Right lobe of liver (tissue), 4 donors: ENCODE measurements around the gene VCPKMT.

ENCODE experiments used
- POLR2A ChIP-seq: fragments of 450-650 bp; IDR thresholded peaks from one replicate; pipeline ENCODE4 v1.6.1; 2017; ENCODE audit warnings: antibody characterized with exemption, mild to moderate bottlenecking
- TF ChIP-seq, protein P1 (sequence below), 4 donors: fragments of 200-600 bp in 3 of 4; fragments of 450-650 bp in 1 of 4; IDR thresholded peaks; one replicate each; pipeline versions ENCODE4 v1.5.1 to v1.8.0; 2016 to 2022; ENCODE audit warnings: antibody characterized with exemption in 4 of 4, mild to moderate bottlenecking in 2 of 4
- donor health status: DM: no; HTN: no; CAD: no.
- donor health status: DM: no; HTN: no; CAD: no.
- donor health status: DM: no; HTN: yes; CAD: no.

DNA sequence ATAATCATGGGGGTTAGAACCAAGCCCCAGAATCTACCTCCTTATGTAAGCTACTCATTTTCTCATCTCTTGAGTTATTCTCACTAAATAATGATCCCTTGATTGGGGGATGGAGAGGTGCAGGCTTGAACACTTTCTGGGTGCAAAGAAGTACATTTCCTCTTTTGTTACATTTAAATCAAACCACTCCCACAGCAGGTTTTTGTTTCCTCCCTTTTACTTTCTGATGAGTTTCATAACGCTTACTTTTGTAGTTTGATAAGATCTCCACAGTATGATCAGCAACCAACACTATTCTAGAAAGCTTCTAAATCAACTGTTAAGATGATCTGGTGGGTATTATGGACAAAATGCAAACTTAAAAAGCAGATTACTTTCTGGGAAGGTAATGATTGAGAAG is 20.5 kb downstream of the VCPKMT start:
- TF ChIP-seq, protein P1, sequence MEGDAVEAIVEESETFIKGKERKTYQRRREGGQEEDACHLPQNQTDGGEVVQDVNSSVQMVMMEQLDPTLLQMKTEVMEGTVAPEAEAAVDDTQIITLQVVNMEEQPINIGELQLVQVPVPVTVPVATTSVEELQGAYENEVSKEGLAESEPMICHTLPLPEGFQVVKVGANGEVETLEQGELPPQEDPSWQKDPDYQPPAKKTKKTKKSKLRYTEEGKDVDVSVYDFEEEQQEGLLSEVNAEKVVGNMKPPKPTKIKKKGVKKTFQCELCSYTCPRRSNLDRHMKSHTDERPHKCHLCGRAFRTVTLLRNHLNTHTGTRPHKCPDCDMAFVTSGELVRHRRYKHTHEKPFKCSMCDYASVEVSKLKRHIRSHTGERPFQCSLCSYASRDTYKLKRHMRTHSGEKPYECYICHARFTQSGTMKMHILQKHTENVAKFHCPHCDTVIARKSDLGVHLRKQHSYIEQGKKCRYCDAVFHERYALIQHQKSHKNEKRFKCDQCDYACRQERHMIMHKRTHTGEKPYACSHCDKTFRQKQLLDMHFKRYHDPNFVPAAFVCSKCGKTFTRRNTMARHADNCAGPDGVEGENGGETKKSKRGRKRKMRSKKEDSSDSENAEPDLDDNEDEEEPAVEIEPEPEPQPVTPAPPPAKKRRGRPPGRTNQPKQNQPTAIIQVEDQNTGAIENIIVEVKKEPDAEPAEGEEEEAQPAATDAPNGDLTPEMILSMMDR (IDR thresholded peaks at IDR 0.05), result no peak
- TF ChIP-seq POLR2A, result no peak
